GM21390 (cell line): ENCODE results near the gene DNTT.

Experiments used
- ATAC-seq: cut with Tn5 transposase; IDR thresholded peaks from one replicate; pipeline ENCODE4 v1.9.1; 2021; ENCODE audit not compliant: unreplicated experiment

The DNTT gene

DNA sequence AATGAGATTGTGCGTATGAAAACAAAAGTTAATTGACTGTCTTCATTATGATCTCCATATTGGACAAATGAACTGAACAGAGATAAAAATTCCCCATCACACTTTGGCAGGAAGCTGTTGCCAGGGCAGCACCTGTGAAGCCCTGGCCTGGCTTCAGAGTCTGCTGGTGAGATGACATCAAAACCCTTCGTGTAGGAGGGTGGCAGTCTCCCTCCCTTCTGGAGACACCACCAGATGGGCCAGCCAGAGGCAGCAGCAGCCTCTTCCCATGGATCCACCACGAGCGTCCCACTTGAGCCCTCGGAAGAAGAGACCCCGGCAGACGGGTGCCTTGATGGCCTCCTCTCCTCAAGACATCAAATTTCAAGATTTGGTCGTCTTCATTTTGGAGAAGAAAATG, at the start of gene DNTT:
Gene DNTT (plus strand): TSS at position 205 of the 400 bp plus-strand sequence. CDS start 64 bp downstream, at position 269.
- no peak for ATAC-seq

DNA sequence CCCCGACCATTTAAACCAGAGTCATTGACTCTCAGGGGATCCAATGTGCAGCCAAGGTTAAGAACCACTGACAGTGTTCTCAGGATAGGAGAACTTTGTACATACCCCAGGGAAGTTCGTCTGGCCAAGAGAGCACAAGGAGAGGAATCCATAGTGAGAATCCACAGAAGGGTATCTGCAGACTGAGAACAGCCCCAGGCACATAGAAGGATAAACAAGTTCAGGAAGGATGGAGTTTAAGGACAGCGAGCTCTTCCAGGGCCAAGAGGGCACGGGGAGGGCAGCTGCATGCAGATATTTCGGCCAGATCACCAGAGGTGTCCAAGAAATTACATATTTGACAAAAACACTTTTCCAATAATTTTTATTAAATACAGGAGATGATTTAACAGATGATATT, 49.3 kb upstream of the DNTT start:
- ATAC-seq, result no peak

DNA sequence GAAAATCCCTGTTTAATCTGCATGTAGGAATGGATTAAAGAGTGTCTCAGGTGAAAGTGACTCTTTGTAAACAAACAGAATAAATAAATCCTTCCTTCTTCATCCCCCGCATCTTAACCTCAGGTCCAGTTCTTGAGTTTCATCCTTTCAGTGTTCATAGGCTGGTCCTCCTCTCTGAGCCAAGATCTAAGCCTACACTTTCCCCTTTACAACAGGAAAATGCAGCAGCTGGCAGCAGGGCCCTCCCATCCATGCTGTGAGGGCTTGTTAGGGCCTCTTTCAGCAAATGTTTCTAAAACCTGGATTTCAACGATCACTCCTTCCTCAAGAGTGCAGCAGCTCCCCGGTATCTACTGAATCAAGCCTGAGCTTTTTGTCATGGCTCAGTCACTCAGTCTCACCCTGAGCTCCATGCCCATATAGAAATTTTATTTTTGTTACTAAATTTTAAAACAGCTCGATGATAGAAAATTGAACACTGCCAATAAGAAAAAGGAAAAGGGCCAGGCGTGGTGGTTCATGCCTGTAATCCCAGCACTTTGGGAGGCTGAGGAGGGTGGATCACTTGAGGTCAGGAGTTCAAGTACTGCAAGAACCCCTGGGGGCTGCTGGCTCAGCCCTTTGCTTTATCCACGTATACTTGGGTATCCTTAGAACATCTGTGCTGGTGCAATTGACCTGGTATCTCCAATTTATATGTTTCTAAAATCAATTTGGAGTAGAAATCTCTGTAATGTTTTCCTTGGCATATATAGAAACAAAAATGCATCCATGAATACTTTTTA, 48.5 kb upstream of the DNTT start:
- no peak for ATAC-seq

DNA sequence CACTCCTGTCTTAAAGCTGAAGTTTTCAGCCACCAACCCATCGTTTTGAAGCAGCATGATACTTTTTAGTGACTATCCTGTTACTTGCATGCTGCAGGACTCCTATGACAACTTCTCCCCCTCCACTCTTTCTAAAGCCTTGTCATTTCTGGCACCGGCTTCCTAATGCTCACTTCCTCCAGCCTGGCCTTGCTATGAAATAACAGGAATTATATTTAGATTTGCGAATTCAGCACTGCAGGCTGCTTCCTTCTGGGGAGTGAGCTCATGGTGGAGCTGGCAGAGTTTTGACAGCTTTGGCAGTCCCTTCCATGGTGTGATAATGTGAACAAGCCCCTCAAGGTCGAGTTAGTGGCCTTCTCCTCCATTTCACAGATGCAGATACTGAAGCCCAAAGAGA, 46.3 kb upstream of the DNTT start:
- no peak for ATAC-seq

DNA sequence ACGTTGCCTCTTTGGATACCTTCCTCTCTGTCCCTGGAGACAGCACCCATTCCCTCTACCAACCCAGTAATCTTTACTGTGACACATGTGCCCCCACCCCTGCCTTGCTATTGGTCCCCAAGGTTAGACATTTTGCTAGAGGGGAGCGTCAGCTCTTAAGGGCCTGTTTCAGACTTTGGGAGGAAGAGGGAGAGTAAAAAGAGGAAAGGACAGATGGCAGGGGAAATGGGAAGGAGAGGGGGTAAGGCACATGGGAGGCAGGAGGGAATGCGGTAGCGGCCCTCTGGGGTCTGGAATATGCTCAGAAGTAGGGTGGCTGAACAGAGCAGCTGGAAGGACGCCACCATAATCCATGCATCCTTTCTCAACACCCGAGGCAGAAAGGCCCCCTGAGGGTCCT, 45.1 kb upstream of the DNTT start:
- no peak for ATAC-seq

DNA sequence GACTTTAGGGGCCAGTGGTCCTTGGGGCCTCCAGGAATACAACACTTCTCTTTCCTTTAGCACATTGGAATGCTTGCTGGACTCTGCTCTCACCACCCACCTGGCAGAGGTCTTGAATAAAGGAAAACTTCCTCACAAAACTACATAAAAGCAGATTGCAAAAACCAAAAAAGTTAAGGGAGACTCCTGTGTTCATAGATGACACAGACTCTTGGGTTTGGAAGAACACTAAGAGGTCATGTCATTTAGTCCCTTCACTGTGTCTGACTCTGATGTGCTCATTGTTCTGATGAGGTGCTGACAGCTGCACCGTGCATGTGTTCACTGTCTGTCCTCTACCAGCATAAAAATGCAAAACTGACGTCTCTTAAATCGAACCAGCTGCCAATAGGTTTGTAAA, 44.2 kb upstream of the DNTT start:
- ATAC-seq, result no peak

DNA sequence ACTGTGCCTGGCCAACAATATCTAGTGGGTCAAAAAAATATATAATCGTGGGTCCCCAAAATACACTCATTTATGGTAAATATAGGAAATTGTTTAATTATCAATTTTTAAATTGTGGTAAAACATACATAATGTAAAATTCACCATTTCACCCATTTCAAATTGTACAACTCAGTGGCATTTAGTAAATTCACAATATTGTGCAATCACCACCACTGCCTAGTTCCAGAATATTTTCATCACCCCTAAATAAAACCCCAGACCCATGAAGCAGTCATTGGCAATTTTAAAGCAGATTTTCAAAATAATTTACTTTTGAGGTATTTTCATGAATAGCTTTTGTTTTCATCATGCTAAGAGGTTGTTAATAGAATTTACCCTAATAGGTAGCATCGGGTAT, 43.1 kb upstream of the DNTT start:
- ATAC-seq, result no peak

DNA sequence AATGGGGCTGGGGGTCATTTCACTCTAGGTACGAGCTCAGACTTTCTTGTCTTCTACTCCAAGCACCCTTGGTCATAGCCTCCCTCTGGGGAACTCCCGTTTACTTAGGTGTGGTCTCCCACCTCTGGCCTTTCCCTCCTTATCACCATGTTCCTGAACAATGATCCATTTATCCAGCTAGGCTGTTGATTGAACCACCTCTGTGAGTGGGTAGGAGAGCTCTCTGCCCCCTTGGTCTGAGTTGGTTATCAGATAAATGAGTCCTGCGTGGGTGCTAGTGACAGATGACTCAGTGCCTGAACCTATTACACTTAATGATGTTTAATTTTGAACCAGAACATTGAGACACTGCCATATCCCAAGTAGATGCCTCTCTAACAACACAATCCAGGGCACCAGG, 42.3 kb upstream of the DNTT start:
- ATAC-seq, result no peak

DNA sequence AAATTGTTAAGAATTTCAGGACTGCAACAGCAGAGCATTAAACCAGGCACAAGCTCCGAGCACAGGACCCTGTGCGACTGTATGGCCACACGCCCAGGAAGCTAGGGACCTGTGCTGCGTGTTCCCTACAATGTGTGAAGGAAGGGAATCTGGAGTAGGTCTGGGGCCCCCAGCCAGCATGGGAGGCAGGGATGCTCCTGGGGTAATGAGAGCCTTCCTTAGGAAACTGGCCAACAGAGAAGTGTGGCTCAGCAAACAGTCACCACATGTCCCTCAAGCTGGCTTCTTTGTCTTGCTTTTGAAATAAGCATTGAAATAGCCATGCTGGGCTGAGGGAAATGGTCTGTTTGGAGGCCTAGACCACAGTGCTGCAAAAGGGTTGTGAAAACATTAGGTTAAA, 41.1 kb upstream of the DNTT start:
- no peak for ATAC-seq

DNA sequence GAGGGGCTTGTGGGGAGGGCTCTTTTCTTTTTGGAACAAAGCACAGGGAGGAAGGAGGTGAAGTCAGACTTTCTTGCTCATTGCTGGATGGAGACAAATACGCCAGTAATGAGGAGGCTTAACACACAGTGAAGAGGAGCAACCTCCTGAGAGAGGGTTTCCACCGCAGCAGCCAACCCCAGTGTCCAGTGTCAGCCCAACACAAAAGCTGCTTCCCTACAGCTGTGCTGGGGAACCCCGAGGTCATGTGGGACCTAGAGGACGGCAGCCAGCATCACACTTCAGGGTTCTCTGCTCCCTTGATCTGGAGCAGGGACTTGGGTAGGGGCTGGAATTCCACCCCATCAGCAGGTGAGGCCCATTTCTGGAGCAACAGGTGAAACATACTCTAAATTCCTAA, 40.6 kb upstream of the DNTT start:
- no peak for ATAC-seq

DNA sequence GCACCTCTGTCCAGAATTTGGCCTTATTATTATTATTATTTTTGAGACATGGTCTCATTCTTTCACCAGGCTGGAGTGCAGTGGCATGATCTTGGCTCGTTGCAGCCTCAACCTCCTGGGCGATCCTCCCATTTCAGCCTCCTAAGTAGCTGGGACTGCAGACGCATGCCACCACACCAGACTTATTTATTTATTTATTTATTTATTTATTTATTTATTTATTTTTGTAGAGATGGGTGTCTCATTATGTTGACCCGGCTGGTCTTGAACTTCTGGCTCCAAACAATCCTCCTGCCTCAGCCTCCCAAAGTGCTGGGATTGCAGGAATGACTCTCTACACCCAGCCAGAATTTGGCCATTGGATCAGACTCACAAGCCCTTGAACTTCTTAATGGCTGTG, 39.3 kb upstream of the DNTT start:
- ATAC-seq, result no peak

DNA sequence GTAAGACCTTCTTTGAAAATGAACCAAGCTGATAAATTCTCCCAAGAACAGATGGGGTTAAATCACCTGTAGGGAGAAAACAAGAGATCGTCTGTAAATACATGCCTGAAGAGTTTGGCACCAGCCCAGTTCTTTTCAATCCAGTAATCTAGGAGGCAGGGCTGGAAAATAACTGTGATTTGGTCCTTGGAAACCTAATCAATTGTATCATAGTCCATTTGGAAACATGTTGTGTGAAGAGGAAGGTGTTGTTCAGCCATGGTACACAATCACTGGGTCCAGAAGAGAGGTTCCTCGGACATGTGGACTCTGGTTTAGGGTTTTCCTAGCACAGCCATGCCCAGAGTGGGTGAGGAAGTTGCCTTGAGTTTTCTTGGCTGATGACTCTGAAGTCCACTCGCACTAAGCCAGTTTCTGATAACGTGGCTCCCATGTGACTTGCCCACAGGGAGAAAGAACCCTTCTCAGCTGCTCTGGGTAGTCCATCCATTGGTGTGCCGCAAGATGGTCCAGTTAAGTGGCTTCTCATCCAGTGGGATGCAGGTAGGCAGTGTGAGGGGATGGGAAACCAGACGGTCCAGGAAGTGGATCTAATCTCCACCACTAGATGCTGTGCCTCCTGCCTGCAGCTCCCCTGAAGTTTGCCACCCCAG, 38.0 kb upstream of the DNTT start:
- no peak for ATAC-seq

DNA sequence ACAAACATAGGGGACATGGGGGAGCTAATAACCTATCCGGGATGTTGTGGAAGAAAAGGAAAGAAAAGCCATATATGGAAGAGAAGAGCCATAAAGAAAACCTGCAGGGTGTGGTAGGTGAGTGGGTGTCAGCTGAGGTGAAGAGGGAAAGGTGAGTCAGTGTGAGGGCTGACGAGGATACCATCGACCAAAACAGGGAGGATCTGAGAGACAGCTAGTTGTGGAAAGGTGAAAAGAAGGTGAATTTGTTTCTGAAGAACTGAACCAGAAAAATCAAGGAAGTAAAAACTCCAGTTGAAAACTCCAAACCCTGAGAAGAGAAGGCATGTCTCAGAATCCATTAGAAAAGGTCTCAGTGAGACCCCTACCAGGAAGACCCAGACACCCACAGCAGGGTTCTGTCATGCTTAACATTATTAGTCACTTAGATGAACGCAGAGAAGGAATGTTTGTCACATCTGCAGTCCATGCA, 37.0 kb upstream of the DNTT start:
- no peak for ATAC-seq

DNA sequence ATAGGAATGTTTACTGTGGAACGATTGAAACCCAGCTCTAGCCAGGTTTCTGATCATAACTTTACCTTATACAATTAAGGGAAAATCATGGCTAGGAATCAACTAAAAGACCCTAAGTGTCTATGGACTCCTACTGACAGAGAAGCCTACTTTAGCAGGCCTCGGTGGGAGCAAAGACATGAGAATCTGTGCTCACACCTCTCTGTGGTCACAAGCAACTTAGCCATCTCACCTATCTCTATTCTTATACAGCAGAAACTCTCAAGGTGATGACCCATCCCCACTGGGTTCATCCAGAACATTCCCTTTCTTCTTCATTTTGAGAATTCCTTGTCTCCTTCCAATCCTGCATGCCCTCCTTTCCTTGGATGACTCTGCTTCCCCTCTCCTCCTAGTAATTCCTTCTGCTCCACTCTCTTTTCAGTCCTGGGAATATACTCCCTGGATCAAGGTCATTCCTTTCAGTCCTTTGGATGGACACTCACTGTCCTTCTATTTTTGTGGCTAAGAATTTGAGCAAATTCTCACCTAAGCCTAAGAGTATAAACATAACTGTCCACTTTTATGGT, 35.8 kb upstream of the DNTT start:
- no peak for ATAC-seq

DNA sequence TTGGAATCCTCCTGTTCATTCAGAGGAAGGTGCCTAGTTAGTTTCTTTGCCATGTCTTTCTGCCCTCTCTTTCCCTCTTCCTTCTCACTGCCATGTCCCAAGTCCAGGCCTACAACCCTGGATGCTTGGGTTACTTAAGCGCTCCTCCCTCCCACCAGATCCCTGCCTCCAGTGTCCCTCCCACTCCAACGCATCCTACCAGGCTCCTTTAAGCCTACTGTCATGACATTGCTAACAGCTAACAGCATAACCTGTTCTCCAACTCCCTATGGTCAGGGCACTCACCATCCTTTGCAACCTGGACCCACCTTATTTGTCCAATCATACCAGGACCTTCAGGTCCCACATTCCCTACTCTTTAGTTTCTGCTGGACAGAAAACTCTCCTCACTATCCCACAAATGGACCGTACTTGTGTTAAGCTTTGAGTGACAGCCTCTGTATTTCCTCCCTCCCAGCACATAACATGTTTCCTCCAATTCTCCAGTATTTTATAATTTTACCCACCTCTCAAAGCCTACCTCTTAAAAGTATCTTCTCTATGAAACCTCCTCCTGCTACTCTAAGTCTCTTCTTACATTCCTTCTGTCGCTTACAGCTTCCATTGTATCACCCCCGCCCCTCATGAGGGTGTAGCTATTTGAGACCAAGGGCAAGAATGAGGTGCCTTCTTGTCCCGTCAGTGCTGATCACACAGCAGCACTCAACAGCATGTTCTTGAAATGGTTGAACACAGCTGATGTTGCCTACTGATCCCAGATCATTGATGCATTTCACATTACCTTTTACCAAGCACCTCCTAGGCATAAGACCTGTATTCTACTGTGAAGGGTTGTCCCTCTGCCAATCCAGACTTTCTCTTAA, 34.6 kb upstream of the DNTT start:
- no peak for ATAC-seq

DNA sequence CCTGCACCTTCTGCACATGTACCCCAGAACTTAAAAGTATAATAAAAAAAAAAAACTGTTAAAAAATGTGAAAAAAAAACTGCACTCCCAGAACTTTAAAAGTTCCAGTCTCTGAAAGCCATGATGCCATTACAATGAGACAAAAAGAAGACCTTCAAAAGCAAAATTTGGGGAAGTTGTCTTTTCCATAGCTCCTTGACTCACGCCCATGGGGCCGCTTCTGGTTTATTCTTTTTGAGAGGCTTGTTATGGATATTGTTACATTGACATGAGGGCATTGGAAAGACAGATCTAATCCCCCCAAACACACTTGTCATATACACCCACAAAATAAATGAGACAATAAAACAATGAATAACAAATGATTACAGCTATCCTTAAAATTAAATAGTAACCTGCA, 33.7 kb upstream of the DNTT start:
- no peak for ATAC-seq

DNA sequence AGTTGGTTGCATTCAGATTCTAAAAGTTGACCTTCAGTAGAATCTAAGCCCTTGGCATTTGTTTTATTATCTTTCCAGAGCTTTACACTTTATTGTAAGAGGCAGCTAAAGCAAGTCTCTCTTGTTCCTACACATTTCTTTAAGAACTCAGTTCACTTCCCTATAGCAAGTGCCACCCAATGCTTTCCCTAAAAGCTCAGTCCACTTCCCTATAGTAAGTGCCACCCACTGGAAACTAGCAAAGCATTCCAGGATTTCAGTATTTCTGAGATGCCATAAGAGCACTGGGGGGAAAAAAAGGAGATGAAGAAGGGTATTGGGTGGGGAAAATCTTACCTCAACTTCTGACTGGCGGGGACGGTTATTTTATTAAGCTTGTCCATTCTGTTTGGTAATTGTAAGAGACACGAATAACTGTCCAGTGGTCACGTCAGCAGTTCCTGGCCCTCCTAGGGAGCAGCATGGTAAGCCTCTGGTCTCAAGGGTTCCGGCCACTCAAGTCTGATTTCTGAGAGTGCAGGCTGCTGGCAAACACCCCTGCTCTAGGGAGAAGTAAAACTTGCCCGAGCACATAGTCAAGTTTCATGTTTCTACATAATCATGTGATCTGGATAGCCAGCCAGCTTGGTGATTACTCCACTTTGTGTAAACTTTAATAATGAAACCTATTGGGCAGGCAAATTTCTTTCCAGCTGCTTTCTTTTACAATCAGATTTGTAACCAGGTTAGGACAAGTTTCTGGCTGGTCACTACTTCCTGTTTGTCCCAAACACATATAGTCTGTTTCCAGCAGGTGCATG, 33.0 kb upstream of the DNTT start, which contains the start of gene BLNK:
Gene BLNK (minus strand): TSS at position 554 of the 800 bp plus-strand sequence. CDS start 171 bp downstream, at position 383.
- ATAC-seq, result peak; percentile 69

DNA sequence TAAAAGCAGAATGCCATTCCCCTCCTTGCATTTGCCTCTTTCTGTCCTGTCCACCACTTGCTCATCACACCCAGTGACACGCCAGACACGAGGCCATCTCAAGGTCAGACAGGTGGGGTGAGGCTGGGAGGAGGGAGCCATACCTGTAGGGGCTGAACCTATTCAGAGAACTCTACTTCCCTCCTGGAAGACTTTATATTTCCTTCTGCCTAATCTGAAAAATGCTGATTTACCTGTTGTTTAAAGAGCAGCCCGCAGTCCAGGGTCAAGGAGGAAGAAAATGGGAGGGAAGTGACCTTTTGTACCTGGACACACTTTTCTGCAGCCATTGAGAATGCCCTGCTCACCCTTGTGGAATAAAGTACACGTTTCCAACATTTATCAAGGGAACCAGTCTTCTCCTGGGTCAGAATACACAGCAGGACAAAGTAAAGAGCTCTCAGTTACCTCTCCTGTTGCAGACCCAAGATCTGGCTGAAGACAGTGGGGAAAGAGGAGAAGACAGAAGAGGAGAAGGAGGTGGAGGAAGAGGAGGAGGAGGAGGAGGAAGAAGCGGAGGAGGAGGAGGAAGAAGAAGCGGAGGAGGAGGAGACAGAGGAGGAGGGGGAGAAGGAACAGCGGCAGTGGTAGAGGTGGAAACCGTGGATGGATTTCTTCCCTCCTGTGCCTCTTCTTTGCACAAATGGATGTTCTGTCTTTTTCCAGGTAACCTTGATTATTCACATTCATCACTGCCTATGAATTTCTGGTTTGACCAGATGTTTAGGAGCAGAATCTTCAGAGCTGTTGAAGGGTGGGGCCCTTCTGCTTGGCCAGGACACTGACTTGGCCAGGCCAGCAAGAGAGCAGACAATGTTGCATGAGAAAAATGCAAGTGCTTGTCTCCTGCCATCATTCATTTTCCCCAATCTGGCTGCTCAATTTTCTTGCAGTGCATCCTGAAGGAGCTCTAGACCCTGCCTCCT, 31.6 kb upstream of the DNTT start:
- no peak for ATAC-seq

DNA sequence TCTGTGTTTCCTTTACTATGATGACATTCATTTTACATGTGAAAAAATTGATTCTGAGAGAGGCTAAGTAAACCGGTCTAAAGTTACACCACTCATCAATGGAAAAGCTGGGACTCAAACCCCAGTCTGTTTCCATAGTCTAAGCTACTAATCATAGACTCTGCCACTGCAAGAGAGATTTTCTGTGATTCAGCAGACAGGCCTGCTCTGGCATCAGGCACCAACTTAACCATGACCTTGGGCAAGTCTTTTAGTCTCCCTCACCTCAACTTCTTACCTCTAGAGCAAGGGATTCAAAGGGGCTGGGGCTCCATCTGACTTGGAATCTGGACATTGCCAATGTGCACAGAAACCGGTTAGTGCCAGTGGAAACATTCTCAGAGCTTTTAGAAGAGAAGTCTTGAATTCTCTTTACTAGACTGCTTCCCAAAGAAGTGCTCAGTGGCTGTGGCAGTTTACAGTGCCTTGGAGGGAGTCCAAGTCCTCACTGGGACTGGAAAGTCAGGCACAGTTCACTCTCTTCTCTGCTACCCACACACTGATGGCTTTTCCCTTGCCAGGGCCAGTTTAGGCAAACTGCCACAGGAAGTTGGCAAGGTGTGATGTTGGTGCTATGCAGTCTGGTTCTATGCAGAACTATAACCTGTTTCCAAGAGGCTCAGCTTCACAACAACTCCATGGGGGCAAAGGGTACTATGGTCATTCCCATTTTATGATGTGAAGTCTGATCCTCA, 28.4 kb upstream of the DNTT start:
- no peak for ATAC-seq
